WI38 (cell line): Measurements from ENCODE around the gene TAS2R38.

Source experiments
- H3K4me3 ChIP-seq: 2 replicates; pipeline ENCODE4 v1.5.1; 2011; ENCODE audit warnings: low read depth, mild to moderate bottlenecking, control low read depth, low read length
- TF ChIP-seq, protein P1 (sequence below): IDR thresholded peaks from 2 replicates; pipeline ENCODE4 v1.5.1; 2012; ENCODE audit warnings: low read depth, mild to moderate bottlenecking, control low read depth, low read length

Gene TAS2R38

DNA sequence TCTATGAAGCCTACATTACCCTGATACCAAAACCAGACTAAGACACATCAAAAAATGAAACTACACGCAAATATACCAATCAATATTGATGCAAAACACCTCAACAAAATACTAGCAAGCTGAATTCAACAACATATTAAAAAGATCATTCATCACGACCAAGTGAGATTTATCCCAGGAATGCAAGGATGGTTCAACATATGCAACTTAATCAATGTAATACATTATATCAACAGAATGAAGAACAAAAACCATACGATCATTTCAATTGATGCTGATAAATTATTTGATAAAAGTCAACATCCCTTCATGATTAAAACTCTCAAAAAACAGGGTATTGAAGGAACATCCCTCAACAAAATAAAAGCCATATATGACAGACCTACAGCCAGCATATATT lies 32.5 kb downstream of the TAS2R38 start:
- H3K4me3 ChIP-seq: no peak overlapping the region
- TF ChIP-seq, protein P1, sequence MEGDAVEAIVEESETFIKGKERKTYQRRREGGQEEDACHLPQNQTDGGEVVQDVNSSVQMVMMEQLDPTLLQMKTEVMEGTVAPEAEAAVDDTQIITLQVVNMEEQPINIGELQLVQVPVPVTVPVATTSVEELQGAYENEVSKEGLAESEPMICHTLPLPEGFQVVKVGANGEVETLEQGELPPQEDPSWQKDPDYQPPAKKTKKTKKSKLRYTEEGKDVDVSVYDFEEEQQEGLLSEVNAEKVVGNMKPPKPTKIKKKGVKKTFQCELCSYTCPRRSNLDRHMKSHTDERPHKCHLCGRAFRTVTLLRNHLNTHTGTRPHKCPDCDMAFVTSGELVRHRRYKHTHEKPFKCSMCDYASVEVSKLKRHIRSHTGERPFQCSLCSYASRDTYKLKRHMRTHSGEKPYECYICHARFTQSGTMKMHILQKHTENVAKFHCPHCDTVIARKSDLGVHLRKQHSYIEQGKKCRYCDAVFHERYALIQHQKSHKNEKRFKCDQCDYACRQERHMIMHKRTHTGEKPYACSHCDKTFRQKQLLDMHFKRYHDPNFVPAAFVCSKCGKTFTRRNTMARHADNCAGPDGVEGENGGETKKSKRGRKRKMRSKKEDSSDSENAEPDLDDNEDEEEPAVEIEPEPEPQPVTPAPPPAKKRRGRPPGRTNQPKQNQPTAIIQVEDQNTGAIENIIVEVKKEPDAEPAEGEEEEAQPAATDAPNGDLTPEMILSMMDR: no peak

DNA sequence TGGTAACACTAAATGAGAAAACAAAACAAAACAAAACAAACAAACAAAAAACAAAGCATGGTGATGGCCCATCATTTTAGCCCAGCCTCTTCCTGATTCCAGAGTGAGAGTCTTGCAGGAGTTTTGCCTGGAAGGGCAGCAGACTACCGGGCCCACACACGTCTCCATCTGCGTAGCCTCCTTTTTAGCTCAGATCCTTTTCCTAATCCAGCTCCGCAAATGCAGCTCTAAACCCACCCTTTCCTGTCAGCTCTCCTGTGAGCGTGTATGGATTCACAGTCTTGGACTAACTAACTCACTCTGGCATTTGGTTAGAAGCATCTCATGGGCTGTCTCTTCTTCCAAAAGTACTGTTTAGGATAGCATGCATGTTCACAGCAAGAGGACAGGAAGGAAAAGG lies 43.4 kb downstream of the TAS2R38 start:
- H3K4me3 ChIP-seq: no peak overlapping the region
- TF ChIP-seq, protein P1: no peak

DNA sequence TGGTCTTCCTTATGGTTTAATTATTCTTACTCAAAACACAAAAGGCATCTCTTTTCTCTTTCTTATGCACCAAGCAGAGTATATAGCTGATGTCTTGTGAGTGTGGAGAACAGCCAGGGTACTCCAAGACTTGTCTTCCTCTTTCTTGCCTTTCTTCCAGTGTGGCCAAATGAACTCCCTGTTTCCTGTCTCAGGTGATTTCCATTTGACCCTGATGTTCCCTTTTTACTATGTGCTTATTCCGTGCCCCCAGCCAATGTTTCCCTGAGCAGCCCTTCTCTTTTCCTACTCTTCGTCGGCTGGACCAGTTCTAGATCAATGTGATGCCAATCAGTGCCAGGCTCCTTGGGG lies 44.8 kb downstream of the TAS2R38 start:
- no peak overlapping the region for H3K4me3 ChIP-seq
- TF ChIP-seq, protein P1: no peak

DNA sequence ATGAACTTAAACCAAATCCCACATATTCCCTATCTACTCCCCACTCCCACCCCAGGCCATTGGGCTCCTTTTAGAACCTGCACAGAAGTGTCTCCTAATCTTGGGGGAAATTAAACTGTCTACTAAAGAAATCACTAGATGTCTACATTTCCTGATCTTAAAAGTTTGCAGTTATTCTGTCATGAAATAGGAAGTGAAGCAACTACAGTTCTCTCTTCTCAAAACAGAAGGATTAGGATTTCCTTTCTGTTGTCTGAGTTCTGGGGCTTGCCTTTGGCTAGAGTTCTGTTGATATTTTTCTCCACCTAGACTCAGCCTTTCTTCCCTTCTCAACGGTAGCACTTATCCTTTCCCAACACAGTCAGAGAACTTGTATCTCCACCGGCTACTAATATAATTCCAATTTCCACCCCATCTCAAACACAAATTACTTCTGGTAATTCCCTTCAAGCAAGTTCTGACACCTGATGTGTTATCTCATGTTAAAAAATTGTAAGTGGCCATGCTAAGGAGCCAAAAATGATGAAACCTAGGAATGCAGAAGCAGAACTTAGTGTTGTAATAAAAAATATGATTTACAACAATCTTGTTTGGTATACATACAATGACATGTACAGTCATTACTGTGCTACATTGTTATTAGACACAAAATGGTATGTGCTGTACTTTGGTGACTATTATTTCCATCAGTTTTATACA lies 45.3 kb downstream of the TAS2R38 start:
- no peak overlapping the region for H3K4me3 ChIP-seq
- TF ChIP-seq, protein P1: no peak
